SU-DHL-6 (cell line): ENCODE results near the gene SYNRG.

Experiments
- H2AFZ ChIP-seq: fragments of 200-600 bp; sonication (generic); 2 replicates; pipeline ENCODE4 v1.6.1; 2014; ENCODE audit warnings: low read depth, mild to moderate bottlenecking, moderate library complexity, mixed read lengths, antibody characterized with exemption, low read length; ENCODE audit not compliant: severe bottlenecking
- H3F3A ChIP-seq: fragments of 200-600 bp; shearing (Covaris generic); 2 replicates; pipeline ENCODE4 v1.6.0; 2016; ENCODE audit warnings: antibody characterized with exemption, mild to moderate bottlenecking; ENCODE audit not compliant: insufficient read depth
- H3K27ac ChIP-seq: fragments of 200-600 bp; sonication (generic); 2 replicates; pipeline ENCODE4 v1.5.1; 2016; ENCODE audit warnings: low read depth, mild to moderate bottlenecking, low read length, moderate library complexity, mixed read lengths
- H3K27me3 ChIP-seq: fragments of 200-600 bp; sonication (generic), shearing (Covaris generic); 2 replicates; pipeline ENCODE4 v1.6.0; 2014; ENCODE audit warnings: mild to moderate bottlenecking, low read length
- H3K36me3 ChIP-seq: fragments of 200-600 bp; sonication (generic); 2 replicates; pipeline ENCODE4 v1.6.1; 2014; ENCODE audit warnings: mild to moderate bottlenecking, low read length, mixed read lengths
- H3K4me2 ChIP-seq: fragments of 300-600, 200-600 bp; shearing (Covaris generic), sonication (generic); 2 replicates; pipeline ENCODE4 v1.6.0; 2014; ENCODE audit warnings: low read length, low read depth, mild to moderate bottlenecking; ENCODE audit not compliant: poor library complexity, severe bottlenecking
- H3K4me3 ChIP-seq: fragments of 200-600 bp; sonication (generic); 2 replicates; pipeline ENCODE4 v1.5.1; 2014; ENCODE audit warnings: antibody characterized with exemption, low read length, mild to moderate bottlenecking, mixed read lengths; ENCODE audit not compliant: insufficient read depth, poor library complexity, severe bottlenecking
- H3K79me2 ChIP-seq: fragments of 200-600 bp; sonication (generic); 2 replicates; pipeline ENCODE4 v1.6.1; 2014; ENCODE audit warnings: mild to moderate bottlenecking, low read length, moderate library complexity; ENCODE audit not compliant: insufficient read depth
- H3K9ac ChIP-seq: fragments of 200-600 bp; sonication (generic); 2 replicates; pipeline ENCODE4 v1.7.0; 2014; ENCODE audit warnings: mild to moderate bottlenecking, low read length
- H3K9me2 ChIP-seq: fragments of 200-600 bp; sonication (generic); replicated peaks from 2 replicates; pipeline ENCODE4 v1.6.1; 2014; ENCODE audit warnings: low read length; ENCODE audit not compliant: insufficient read depth
- H3K9me3 ChIP-seq: fragments of 200-600 bp; sonication (generic); 2 replicates; pipeline ENCODE4 v1.6.1; 2014; ENCODE audit warnings: low read length, mixed read lengths; ENCODE audit not compliant: insufficient read depth
- H4K20me1 ChIP-seq: fragments of 200-600 bp; sonication (generic); 2 replicates; pipeline ENCODE4 v1.6.1; 2014; ENCODE audit warnings: low read depth, mild to moderate bottlenecking, antibody characterized with exemption, low read length, moderate library complexity, mixed read lengths
- CTCF ChIP-seq: fragments of 200-600 bp; sonication (generic); IDR thresholded peaks from one replicate; pipeline ENCODE4 v1.5.1; 2017; ENCODE audit warnings: antibody characterized with exemption, mild to moderate bottlenecking, low read length, moderate library complexity; ENCODE audit not compliant: insufficient read depth, poor library complexity, severe bottlenecking
- EZH2phosphoT487 ChIP-seq: fragments of 200-600 bp; sonication (generic), shearing (Covaris generic); conservative IDR thresholded peaks from 2 replicates; pipeline ENCODE4 v1.6.1; 2018; ENCODE audit warnings: mild to moderate bottlenecking, antibody characterized with exemption, low read length, moderate library complexity, mixed read lengths

Gene SYNRG

GRCh38 chr17:37609170-37610040 is at the start of gene SYNRG:
Gene SYNRG (minus strand): TSS chr17:37609418. CDS start chr17:37609355, 63 bp downstream.
- TF ChIP-seq EZH2phosphoT487 (no peak), CTCF (no peak)
- no peaks in the 10 kb centered on the region for H4K20me1 ChIP-seq
- peak within 1 kb of the TSS; percentile 75 for H2AFZ ChIP-seq

GRCh38 chr17:37657202-37657601 is 48.0 kb upstream of the SYNRG start:
- no peaks in the 10 kb centered on the region for H3K9me2 ChIP-seq
- H3K9me3 ChIP-seq = no peaks in the 10 kb centered on the region
- H2AFZ ChIP-seq = no peak overlapping the region
- no peaks in the 10 kb centered on the region for H3K27me3 ChIP-seq
- no peaks in the 10 kb centered on the region for H3K36me3 ChIP-seq
- no peak overlapping the region for H3K4me2 ChIP-seq
- no peaks in the 10 kb centered on the region for H3K79me2 ChIP-seq
- H3K27ac ChIP-seq = no peak overlapping the region
- no peak for TF ChIP-seq CTCF
- no peak for TF ChIP-seq EZH2phosphoT487
- H3K9ac ChIP-seq = no peak overlapping the region
- H3K4me3 ChIP-seq = no peak overlapping the region
- no peaks in the 10 kb centered on the region for H3F3A ChIP-seq
- no peaks in the 10 kb centered on the region for H4K20me1 ChIP-seq

More at GRCh38 chr17:37609170-37610040, at the start of gene SYNRG:
- H3K4me2 ChIP-seq = peak within 1 kb of the TSS; percentile 94
- no peaks in the 10 kb centered on the region for H3K27me3 ChIP-seq
- peaks cover 47% of the 10 kb centered on the region for H3F3A ChIP-seq
- H3K9me3 ChIP-seq = no peaks in the 10 kb centered on the region
- H3K9ac ChIP-seq = peak within 1 kb of the TSS; percentile 98
- H3K9me2 ChIP-seq = no peaks in the 10 kb centered on the region
- H3K27ac ChIP-seq = peak within 1 kb of the TSS; percentile 96
- peaks cover 40% of the 10 kb centered on the region for H3K79me2 ChIP-seq
- peak within 1 kb of the TSS; percentile 73 for H3K4me3 ChIP-seq
- H3K36me3 ChIP-seq = peaks cover 17% of the 10 kb centered on the region; the same call in 1 of the 2 replicates

GRCh38 chr17:37651849-37652248 is 42.6 kb upstream of the SYNRG start:
- TF ChIP-seq EZH2phosphoT487 (no peak), CTCF (no peak)
- Histone ChIP-seq H3K79me2 (no peaks in the 10 kb centered on the region), H3K36me3 (no peaks in the 10 kb centered on the region), H3K27me3 (no peaks in the 10 kb centered on the region), H3K9ac (no peak overlapping the region), H3F3A (no peaks in the 10 kb centered on the region), H3K9me3 (no peaks in the 10 kb centered on the region), H3K27ac (no peak overlapping the region), H4K20me1 (no peaks in the 10 kb centered on the region), H2AFZ (no peak overlapping the region), H3K9me2 (no peaks in the 10 kb centered on the region), H3K4me2 (no peak overlapping the region), H3K4me3 (no peak overlapping the region)
